WERI-Rb-1 (cell line): ENCODE results near the gene CLPTM1L.

Experiments used
- DNase-seq: peaks from one replicate; pipeline ENCODE4 v3.0.0-alpha.2; 2020
- H3K27ac ChIP-seq: fragments of 250-450 bp; sonication (Bioruptor Pico); 2 replicates; pipeline ENCODE4 v1.5.1; 2020; ENCODE audit warnings: mild to moderate bottlenecking, moderate library complexity
- H3K27me3 ChIP-seq: fragments of 250-450 bp; sonication (Bioruptor Pico); 2 replicates; pipeline ENCODE4 v1.5.1; 2021; ENCODE audit warnings: mild to moderate bottlenecking, low read depth, moderate library complexity; ENCODE audit not compliant: insufficient read depth, severe bottlenecking
- H3K36me3 ChIP-seq: fragments of 250-450 bp; sonication (Bioruptor Pico); 2 replicates; pipeline ENCODE4 v1.5.1; 2020; ENCODE audit warnings: mild to moderate bottlenecking, moderate library complexity
- H3K4me3 ChIP-seq: 2 replicates; pipeline ENCODE4 v1.5.1; 2011; ENCODE audit warnings: low read depth, mild to moderate bottlenecking, control low read depth, low read length
- H3K9me3 ChIP-seq: fragments of 250-450 bp; sonication (Bioruptor Pico); 2 replicates; pipeline ENCODE4 v1.5.1; 2021; ENCODE audit warnings: mild to moderate bottlenecking, moderate library complexity; ENCODE audit not compliant: severe bottlenecking
- CTCF ChIP-seq: IDR thresholded peaks from 2 replicates; pipeline ENCODE4 v1.5.1; 2011; ENCODE audit warnings: low read depth, mild to moderate bottlenecking, control low read depth, inconsistent platforms, low read length

CLPTM1L gene

GRCh38 chr5:1322955-1323802 lies 21.7 kb downstream of the CLPTM1L start:
- TF ChIP-seq CTCF = no peak
- Histone ChIP-seq H3K27me3 (no peaks in the 10 kb centered on the region), H3K36me3 (peaks cover 76% of the 10 kb centered on the region), H3K9me3 (no peaks in the 10 kb centered on the region), H3K4me3 (no peak overlapping the region), H3K27ac (no peak overlapping the region)
- DNase-seq = peak; percentile 4

- no peak overlapping the region for H3K4me3 ChIP-seq
- no peaks in the 10 kb centered on the region for H3K9me3 ChIP-seq
- H3K27me3 ChIP-seq = no peaks in the 10 kb centered on the region
- peaks cover 85% of the 10 kb centered on the region for H3K36me3 ChIP-seq
- peak; percentile 9 for DNase-seq
- TF ChIP-seq CTCF = no peak
- no peak overlapping the region for H3K27ac ChIP-seq
Observed at GRCh38 chr5:1322036-1322900, 22.6 kb downstream of the CLPTM1L start.

GRCh38 chr5:1321576-1321975 lies 23.3 kb downstream of the CLPTM1L start:
- no peak overlapping the region for H3K27ac ChIP-seq
- no peak for TF ChIP-seq CTCF
- H3K9me3 ChIP-seq = no peaks in the 10 kb centered on the region
- DNase-seq = peak; percentile 3
- H3K27me3 ChIP-seq = no peaks in the 10 kb centered on the region
- peaks cover 92% of the 10 kb centered on the region for H3K36me3 ChIP-seq
- H3K4me3 ChIP-seq = no peak overlapping the region

- DNase-seq = peak; percentile 7
- no peak for TF ChIP-seq CTCF
- Histone ChIP-seq H3K27me3 (no peaks in the 10 kb centered on the region), H3K36me3 (peaks cover 89% of the 10 kb centered on the region), H3K4me3 (no peak overlapping the region), H3K9me3 (no peaks in the 10 kb centered on the region), H3K27ac (no peak overlapping the region)
Observed at GRCh38 chr5:1320436-1321344, 24.2 kb downstream of the CLPTM1L start.

- H3K27ac ChIP-seq = no peak overlapping the region
- no peak overlapping the region for H3K4me3 ChIP-seq
- TF ChIP-seq CTCF = 0 out of 2 replicates have a peak, but pooled peaks have one; percentile 5
- no peaks in the 10 kb centered on the region for H3K9me3 ChIP-seq
- no peaks in the 10 kb centered on the region for H3K27me3 ChIP-seq
- peaks cover 78% of the 10 kb centered on the region for H3K36me3 ChIP-seq
- peak; percentile 9 for DNase-seq
Observed at GRCh38 chr5:1319436-1320256, 25.3 kb downstream of the CLPTM1L start.
